Loucy (cell line): ENCODE data around the gene ROGDI.

Experiments
- H2AFZ ChIP-seq: fragments of 200-600 bp; sonication (generic); 2 replicates; pipeline ENCODE4 v1.6.0; 2016; ENCODE audit warnings: antibody characterized with exemption, mild to moderate bottlenecking, low read length, moderate library complexity
- H3F3A ChIP-seq: fragments of 200-600 bp; 2 replicates; pipeline ENCODE4 v1.6.0; 2016; ENCODE audit warnings: antibody characterized with exemption, low read depth, mild to moderate bottlenecking
- H3K27me3 ChIP-seq: fragments of 200-600 bp; sonication (generic); 2 replicates; pipeline ENCODE4 v1.6.1; 2014; ENCODE audit warnings: low read length, mild to moderate bottlenecking; ENCODE audit not compliant: insufficient read depth, poor library complexity, severe bottlenecking
- H3K36me3 ChIP-seq: fragments of 200-600 bp; sonication (generic); 2 replicates; pipeline ENCODE4 v1.6.1; 2016; ENCODE audit warnings: low read length; ENCODE audit not compliant: insufficient read depth
- H3K4me1 ChIP-seq: fragments of 200-600 bp; sonication (generic); 2 replicates; pipeline ENCODE4 v1.5.1; 2014; ENCODE audit warnings: low read length, mild to moderate bottlenecking; ENCODE audit not compliant: insufficient read depth, poor library complexity, severe bottlenecking
- H3K4me2 ChIP-seq: fragments of 200-600 bp; sonication (generic); 2 replicates; pipeline ENCODE4 v1.6.0; 2014; ENCODE audit warnings: antibody characterized with exemption, low read length, low read depth, mild to moderate bottlenecking; ENCODE audit not compliant: poor library complexity, severe bottlenecking
- H3K4me3 ChIP-seq: fragments of 200-600 bp; sonication (generic); 2 replicates; pipeline ENCODE4 v1.5.1; 2014; ENCODE audit warnings: low read length, mild to moderate bottlenecking, mixed read lengths; ENCODE audit not compliant: poor library complexity, severe bottlenecking
- H3K79me2 ChIP-seq: fragments of 200-600 bp; sonication (generic); 2 replicates; pipeline ENCODE4 v1.6.1; 2014; ENCODE audit warnings: low read length; ENCODE audit not compliant: insufficient read depth
- H3K9ac ChIP-seq: fragments of 200-600 bp; sonication (generic); 2 replicates; pipeline ENCODE4 v1.6.0; 2014; ENCODE audit warnings: mild to moderate bottlenecking, low read depth, low read length, moderate library complexity; ENCODE audit not compliant: poor library complexity, severe bottlenecking
- H3K9me2 ChIP-seq: fragments of 200-600 bp; sonication (generic); replicated peaks from 2 replicates; pipeline ENCODE4 v1.6.1; 2016; ENCODE audit warnings: low read depth, low read length, mixed read lengths
- H3K9me3 ChIP-seq: fragments of 200-600 bp; sonication (generic); 2 replicates; pipeline ENCODE4 v1.6.1; 2014; ENCODE audit warnings: mild to moderate bottlenecking, antibody characterized with exemption, low read length, low read depth; ENCODE audit not compliant: insufficient read depth
- H4K20me1 ChIP-seq: fragments of 200-600 bp; sonication (generic); 2 replicates; pipeline ENCODE4 v1.6.0; 2014; ENCODE audit warnings: antibody characterized with exemption, low read length, mild to moderate bottlenecking; ENCODE audit not compliant: insufficient read depth, poor library complexity, severe bottlenecking
- CTCF ChIP-seq: fragments of 200-600 bp; sonication (generic); conservative IDR thresholded peaks from 2 replicates; pipeline ENCODE4 v1.5.1; 2014; ENCODE audit warnings: mild to moderate bottlenecking, antibody characterized with exemption, low read length
- EZH2phosphoT487 ChIP-seq: fragments of 200-600 bp; IDR thresholded peaks from 2 replicates; pipeline ENCODE4 v1.6.1; 2018; ENCODE audit warnings: antibody characterized with exemption, mild to moderate bottlenecking, moderate library complexity, borderline replicate concordance

The ROGDI gene

DNA sequence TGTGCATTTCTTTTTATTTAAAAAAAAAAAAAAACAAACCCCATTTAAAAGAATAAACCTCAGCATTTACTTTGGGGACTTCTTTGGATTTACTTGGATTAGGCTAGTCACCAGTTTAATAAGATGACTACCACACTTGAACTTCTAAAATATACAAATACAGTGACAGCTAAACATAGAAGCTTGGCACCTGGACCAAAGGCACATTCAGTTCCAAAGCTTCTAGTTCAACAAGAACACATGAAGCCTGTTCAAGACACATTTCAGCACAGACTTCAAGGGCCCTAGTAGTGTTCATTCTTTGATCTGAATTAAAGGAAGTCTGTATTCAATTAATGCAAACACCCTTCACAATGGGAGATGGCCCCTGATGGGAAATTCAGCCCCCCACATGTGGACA lies 11.6 kb upstream of the ROGDI start:
- H3K79me2 ChIP-seq = no peaks in the 10 kb centered on the region
- H3K4me1 ChIP-seq = no peaks in the 10 kb centered on the region
- no peaks in the 10 kb centered on the region for H3K27me3 ChIP-seq
- H3F3A ChIP-seq = no peaks in the 10 kb centered on the region
- no peak overlapping the region for H3K4me3 ChIP-seq
- no peak overlapping the region for H3K9ac ChIP-seq
- H3K9me3 ChIP-seq = no peaks in the 10 kb centered on the region
- no peaks in the 10 kb centered on the region for H4K20me1 ChIP-seq
- peaks cover 30% of the 10 kb centered on the region; the same call in 1 of the 2 replicates for H3K36me3 ChIP-seq
- TF ChIP-seq EZH2phosphoT487 (no peak), CTCF (no peak)
- no peaks in the 10 kb centered on the region for H3K9me2 ChIP-seq
- no peak overlapping the region for H2AFZ ChIP-seq
- no peak overlapping the region for H3K4me2 ChIP-seq

GRCh38 chr16:4813251-4814003 lies 11.0 kb upstream of the ROGDI start:
- H3K4me2 ChIP-seq = no peak overlapping the region
- no peaks in the 10 kb centered on the region for H3K27me3 ChIP-seq
- H3K36me3 ChIP-seq = peaks cover 30% of the 10 kb centered on the region; the same call in 1 of the 2 replicates
- no peaks in the 10 kb centered on the region for H3K4me1 ChIP-seq
- H3K9me3 ChIP-seq = no peaks in the 10 kb centered on the region
- H3F3A ChIP-seq = no peaks in the 10 kb centered on the region
- H3K4me3 ChIP-seq = no peak overlapping the region
- H3K79me2 ChIP-seq = no peaks in the 10 kb centered on the region
- H2AFZ ChIP-seq = no peak overlapping the region
- no peak for TF ChIP-seq EZH2phosphoT487
- no peak for TF ChIP-seq CTCF
- H4K20me1 ChIP-seq = no peaks in the 10 kb centered on the region
- no peaks in the 10 kb centered on the region for H3K9me2 ChIP-seq
- no peak overlapping the region for H3K9ac ChIP-seq

DNA sequence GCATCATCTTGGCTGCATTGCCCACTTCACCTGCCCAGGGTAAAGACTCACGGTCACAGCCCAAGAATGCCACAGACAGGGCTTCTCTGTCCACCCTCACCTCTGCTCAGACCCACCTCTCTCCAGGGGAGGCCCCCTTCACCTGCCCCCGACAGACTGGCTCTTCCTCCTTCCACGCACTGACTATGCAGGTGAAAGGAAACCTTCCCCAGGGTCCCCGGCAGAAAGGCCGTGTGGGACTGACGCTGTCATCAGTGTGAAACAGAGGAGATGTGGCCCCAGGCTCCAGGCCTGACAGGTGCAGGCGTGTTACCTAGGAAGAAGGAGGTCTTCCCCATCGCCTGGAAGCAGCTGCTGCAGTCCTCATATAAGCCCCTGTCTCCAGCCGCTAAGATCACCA lies 9.3 kb upstream of the ROGDI start:
- H3K9ac ChIP-seq = no peak overlapping the region
- H3K9me3 ChIP-seq = no peaks in the 10 kb centered on the region
- no peaks in the 10 kb centered on the region for H3K79me2 ChIP-seq
- peaks cover 33% of the 10 kb centered on the region; the same call in 1 of the 2 replicates for H3K36me3 ChIP-seq
- no peaks in the 10 kb centered on the region for H3K4me1 ChIP-seq
- no peaks in the 10 kb centered on the region for H3K9me2 ChIP-seq
- no peak overlapping the region for H2AFZ ChIP-seq
- TF ChIP-seq CTCF (no peak), EZH2phosphoT487 (no peak)
- no peak overlapping the region for H3K4me3 ChIP-seq
- H4K20me1 ChIP-seq = no peaks in the 10 kb centered on the region
- H3K4me2 ChIP-seq = no peak overlapping the region
- no peaks in the 10 kb centered on the region for H3F3A ChIP-seq
- no peaks in the 10 kb centered on the region for H3K27me3 ChIP-seq
